Esophagus muscularis mucosa (tissue), 4 donors: ENCODE results near the gene KPNA6.

ENCODE experiments used
- EP300 ChIP-seq: sonication (generic); formaldehyde crosslinking; IDR thresholded peaks from one replicate; pipeline ENCODE4 v1.6.1; 2017; ENCODE audit warnings: antibody characterized with exemption
- POLR2AphosphoS5 ChIP-seq, 2 donors: sonication (generic); formaldehyde crosslinking; IDR thresholded peaks; one replicate each; pipeline ENCODE4 v1.6.1; 2017; ENCODE audit warnings: antibody characterized with exemption in 2 of 2
- TF ChIP-seq, protein P1 (sequence below), 3 experiments: fragments of 200-600 bp in 2 of 3; fragments of 450-650 bp in 1 of 3; sonication (generic) in 2 of 3; IDR thresholded peaks; one replicate each; pipeline ENCODE4 v1.5.1; 2017 to 2019; ENCODE audit warnings: antibody characterized with exemption in 3 of 3, mild to moderate bottlenecking in 2 of 3, moderate library complexity in 1 of 3

DNA sequence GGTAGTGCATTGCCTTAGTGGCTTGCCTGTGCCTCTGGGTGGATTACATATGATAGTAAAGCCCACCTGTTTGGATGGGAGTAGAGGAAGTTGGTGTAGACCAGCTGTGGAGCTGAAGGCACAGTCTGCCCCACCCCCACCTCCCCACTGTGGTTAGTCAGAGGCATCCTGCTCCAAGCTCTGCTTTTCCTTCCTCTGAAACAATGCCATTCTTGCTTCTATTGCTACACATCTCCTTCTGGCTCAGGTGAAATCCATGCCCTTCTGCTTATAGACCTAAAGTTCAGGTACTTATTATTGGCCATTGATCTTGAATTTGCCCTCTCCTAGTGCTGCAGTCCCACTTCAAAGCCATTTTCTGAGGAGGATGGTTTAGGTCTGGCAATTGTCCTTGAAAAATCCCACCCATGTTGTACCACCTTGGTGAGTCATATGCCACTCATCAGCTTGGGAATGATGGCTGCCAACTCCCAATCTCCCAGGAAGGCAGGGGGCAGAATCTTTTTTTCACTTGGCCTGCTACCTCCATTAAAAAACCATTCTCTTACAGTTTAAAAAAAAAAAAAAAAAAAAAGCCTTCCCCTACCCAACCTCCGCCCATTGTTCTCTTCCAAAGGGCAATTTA lies 64.9 kb downstream of the KPNA6 start:
- TF ChIP-seq, protein P1, sequence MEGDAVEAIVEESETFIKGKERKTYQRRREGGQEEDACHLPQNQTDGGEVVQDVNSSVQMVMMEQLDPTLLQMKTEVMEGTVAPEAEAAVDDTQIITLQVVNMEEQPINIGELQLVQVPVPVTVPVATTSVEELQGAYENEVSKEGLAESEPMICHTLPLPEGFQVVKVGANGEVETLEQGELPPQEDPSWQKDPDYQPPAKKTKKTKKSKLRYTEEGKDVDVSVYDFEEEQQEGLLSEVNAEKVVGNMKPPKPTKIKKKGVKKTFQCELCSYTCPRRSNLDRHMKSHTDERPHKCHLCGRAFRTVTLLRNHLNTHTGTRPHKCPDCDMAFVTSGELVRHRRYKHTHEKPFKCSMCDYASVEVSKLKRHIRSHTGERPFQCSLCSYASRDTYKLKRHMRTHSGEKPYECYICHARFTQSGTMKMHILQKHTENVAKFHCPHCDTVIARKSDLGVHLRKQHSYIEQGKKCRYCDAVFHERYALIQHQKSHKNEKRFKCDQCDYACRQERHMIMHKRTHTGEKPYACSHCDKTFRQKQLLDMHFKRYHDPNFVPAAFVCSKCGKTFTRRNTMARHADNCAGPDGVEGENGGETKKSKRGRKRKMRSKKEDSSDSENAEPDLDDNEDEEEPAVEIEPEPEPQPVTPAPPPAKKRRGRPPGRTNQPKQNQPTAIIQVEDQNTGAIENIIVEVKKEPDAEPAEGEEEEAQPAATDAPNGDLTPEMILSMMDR (IDR thresholded peaks at IDR 0.05) = no peak
- TF ChIP-seq POLR2AphosphoS5 (IDR thresholded peaks at IDR 0.05) = no peak
- TF ChIP-seq EP300 = no peak
